Mucosa of descending colon (tissue), 3 donors: ENCODE results near the gene ISG20. TPM values are rescaled to one million over a fixed set of nuclear protein-coding genes. Genes with fewer than 3 reads are reported as not detected.
A peak's percentile ranks its signal among the peaks of the same experiment; 100 is the strongest.

ENCODE experiments used
- ATAC-seq: fragments of 200-7000 bp; cut with Tn5 transposase; one replicate; pipeline ENCODE4 v1.9.1; 2020; ENCODE audit warnings: mild to moderate bottlenecking, moderate library complexity
- DNase-seq, 3 donors: peaks; one replicate each; pipeline ENCODE4 v3.0.0-alpha.2; 2020
- H3K36me3 ChIP-seq: fragments of 200-600 bp; one replicate; pipeline ENCODE4 v1.8.0; 2021; ENCODE audit warnings: low read depth, mild to moderate bottlenecking
- H3K4me1 ChIP-seq: fragments of 200-600 bp; one replicate; pipeline ENCODE4 v1.8.0; 2021; ENCODE audit warnings: low read depth, mild to moderate bottlenecking
- H3K4me3 ChIP-seq: fragments of 200-600 bp; one replicate; pipeline ENCODE4 v1.8.0; 2021; ENCODE audit warnings: mild to moderate bottlenecking
- H3K9me3 ChIP-seq: fragments of 200-600 bp; one replicate; pipeline ENCODE4 v1.8.0; 2021; ENCODE audit warnings: mild to moderate bottlenecking
- intact Hi-C, 2 donors: fragments of 100-400 bp; cut with DNase I in 1 of 2; cut with micrococcal nuclease in 1 of 2; formaldehyde crosslinking; loops; one replicate each; pipeline versions ENCODE4 v1.11.0 to v1.11.1; 2022; cut with DNase I, micrococcal nuclease
- total RNA-seq, 3 donors: library from RNA; stranded (reverse); fragmentation: NEBNext Ultra II Directional in 2 of 3; extraction: Animal tissue kit (Norgen Biotek cat#: 25700) in 2 of 3; gene quantifications; one replicate each; pipeline versions ENCODE4 v1.2.1 to v1.2.4, GENCODE V29; 2021 to 2023
- TF ChIP-seq, protein P1 (sequence below): fragments of 200-600 bp; IDR thresholded peaks from one replicate; pipeline ENCODE4 v1.8.0; 2022; ENCODE audit warnings: antibody characterized with exemption, mild to moderate bottlenecking
- donor health status: DM: no; HTN: no; CAD: no; lungs with moderate emphysema.
- donor health status: DM: no; HTN: no; CAD: no.
- donor health status: DM: no; HTN: yes; CAD: no.

Gene ISG20
- total RNA-seq, 3 donors from 2014 or later, result 32.2 to 69.0 (median 55.4) TPM

- Histone ChIP-seq H3K36me3 (no peaks in the 10 kb centered on the region), H3K4me3 (no peak overlapping the region), H3K4me1 (peaks cover 24% of the 10 kb centered on the region), H3K9me3 (no peaks in the 10 kb centered on the region)
- intact Hi-C loops, result loop anchor here in 1 of 2 donors (10.0 kb wide), 1 partner anchor 183 kb away; no protein-coding TSS in a partner anchor
- DNase-seq (peak in 1 of 3 donors; percentile 1), ATAC-seq (no peak)
- TF ChIP-seq, protein P1, sequence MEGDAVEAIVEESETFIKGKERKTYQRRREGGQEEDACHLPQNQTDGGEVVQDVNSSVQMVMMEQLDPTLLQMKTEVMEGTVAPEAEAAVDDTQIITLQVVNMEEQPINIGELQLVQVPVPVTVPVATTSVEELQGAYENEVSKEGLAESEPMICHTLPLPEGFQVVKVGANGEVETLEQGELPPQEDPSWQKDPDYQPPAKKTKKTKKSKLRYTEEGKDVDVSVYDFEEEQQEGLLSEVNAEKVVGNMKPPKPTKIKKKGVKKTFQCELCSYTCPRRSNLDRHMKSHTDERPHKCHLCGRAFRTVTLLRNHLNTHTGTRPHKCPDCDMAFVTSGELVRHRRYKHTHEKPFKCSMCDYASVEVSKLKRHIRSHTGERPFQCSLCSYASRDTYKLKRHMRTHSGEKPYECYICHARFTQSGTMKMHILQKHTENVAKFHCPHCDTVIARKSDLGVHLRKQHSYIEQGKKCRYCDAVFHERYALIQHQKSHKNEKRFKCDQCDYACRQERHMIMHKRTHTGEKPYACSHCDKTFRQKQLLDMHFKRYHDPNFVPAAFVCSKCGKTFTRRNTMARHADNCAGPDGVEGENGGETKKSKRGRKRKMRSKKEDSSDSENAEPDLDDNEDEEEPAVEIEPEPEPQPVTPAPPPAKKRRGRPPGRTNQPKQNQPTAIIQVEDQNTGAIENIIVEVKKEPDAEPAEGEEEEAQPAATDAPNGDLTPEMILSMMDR, result no peak
These were observed 13.2 kb downstream of the ISG20 start for GRCh38 chr15:88651971-88652370.

GRCh38 chr15:88652456-88653199 is 13.8 kb downstream of the ISG20 start:
- ATAC-seq, result no peak
- H3K36me3 ChIP-seq, result no peaks in the 10 kb centered on the region
- no peak overlapping the region for H3K4me3 ChIP-seq
- intact Hi-C loops, result loop anchor here in 1 of 2 donors (10.0 kb wide), 1 partner anchor 182 kb away; no protein-coding TSS in a partner anchor
- DNase-seq, result peak in 1 of 3 donors; percentile 0
- TF ChIP-seq, protein P1, result no peak
- no peaks in the 10 kb centered on the region for H3K9me3 ChIP-seq
- H3K4me1 ChIP-seq, result peaks cover 17% of the 10 kb centered on the region

DNA sequence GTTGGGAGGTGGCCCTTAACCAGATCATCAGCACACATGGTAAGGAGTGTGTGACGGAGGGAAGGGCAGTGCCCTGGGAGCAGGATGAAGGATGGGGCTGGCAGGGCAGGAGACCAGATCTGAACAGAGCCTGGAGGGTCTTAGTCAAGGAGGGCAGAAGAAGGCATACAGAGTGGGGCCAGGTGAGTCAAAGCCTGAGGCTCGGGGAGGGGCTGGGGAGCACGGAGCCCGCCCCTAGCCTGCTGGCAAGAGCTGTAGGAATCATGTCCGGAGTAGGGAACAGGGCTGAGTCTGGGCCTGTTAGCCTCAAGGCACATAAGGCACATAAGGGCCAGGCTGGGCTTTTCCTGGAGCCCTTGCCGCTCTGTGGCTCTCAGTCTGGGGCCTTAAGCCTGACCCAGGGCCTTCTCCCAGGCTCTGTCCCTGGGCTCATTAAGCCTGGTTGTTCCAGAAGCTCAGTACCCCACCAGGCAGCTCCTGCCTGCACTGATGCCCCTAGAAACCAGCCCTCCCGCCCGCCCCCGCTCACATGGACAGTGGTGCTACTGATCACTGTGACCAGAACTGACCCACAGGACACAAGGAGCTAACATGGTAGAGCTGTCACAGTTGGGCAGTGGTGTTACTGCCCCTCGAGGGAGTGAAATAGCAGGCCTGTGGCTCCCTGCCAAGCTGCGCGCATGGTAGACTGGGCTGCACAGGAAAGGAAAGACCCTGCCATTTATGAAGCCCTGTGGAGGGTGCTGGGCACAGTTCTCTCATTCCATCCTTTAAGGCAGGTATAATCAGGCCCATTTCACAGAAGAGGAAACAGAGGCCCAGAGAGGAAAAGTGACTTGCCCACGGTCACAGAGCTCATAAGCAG is 14.6 kb downstream of the ISG20 start:
- H3K36me3 ChIP-seq, result no peaks in the 10 kb centered on the region
- no peak overlapping the region for H3K4me3 ChIP-seq
- no peaks in the 10 kb centered on the region for H3K9me3 ChIP-seq
- ATAC-seq (no peak), DNase-seq (peak in 1 of 3 donors; percentile 1)
- peaks cover 11% of the 10 kb centered on the region for H3K4me1 ChIP-seq
- intact Hi-C loops, result loop anchor here in 1 of 2 donors (10.0 kb wide), 1 partner anchor 181 kb away; no protein-coding TSS in a partner anchor
- TF ChIP-seq, protein P1, result no peak

DNA sequence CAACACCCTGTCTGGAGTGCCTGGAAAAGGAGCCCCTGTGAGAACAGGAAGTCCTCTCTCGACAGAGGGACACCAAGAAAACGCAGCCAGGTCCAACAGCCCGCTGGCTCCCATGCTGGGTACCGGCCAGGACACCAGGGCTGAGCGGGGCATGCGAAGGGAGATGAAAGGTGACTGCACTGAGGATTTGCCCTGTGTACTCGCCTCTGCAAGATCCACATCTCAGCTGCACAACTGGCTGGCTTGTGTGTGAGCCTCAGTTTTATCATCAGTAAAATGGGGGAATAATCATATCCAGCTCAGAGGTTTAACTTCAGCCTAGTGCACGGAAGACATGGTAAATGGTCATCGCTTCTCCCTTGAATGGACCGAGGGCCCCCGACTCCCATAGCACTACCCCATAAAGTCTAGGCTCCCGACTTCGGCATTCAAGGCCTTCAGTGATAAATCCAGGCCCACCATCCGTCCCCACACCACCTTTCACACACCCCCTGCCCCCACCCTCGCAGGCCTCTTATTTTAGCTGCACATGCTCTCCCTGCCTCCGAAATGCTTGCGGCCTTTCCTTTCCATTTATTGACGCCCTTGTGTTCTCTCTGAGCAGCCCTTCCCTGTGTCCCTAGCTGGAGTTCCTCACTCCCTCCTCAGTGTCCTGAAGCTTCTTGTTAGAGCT is 15.8 kb downstream of the ISG20 start:
- intact Hi-C loops, result loop anchor here in 1 of 2 donors (10.0 kb wide), 1 partner anchor 180 kb away; no protein-coding TSS in a partner anchor
- Histone ChIP-seq H3K4me1 (no peaks in the 10 kb centered on the region), H3K4me3 (no peak overlapping the region), H3K9me3 (no peaks in the 10 kb centered on the region), H3K36me3 (no peaks in the 10 kb centered on the region)
- TF ChIP-seq, protein P1, result no peak
- DNase-seq (no peak), ATAC-seq (no peak)

DNA sequence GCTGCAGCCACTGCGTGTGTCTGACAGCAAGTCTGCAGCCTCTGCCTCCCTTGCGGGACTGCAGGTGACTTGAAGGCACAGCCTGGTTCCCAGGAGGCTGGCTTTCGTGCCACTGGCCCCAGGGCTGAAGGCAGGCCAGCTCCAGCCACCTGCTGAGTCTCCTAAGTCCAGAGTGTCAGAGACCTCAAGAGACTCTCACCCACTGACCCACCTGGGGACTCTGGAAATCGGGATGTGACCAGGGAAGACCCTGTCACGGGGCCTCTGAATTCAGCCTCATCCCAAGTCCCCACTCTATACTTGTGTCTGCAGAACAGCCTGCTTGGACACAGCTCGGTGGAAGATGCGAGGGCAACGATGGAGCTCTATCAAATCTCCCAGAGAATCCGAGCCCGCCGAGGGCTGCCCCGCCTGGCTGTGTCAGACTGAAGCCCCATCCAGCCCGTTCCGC is 16.3 kb downstream of the ISG20 start:
- ATAC-seq (no peak), DNase-seq (no peak)
- TF ChIP-seq, protein P1, result no peak
- no peak overlapping the region for H3K4me3 ChIP-seq
- no peaks in the 10 kb centered on the region for H3K36me3 ChIP-seq
- intact Hi-C loops, result loop anchor here in 1 of 2 donors (10.0 kb wide), 1 partner anchor 180 kb away; no protein-coding TSS in a partner anchor
- H3K9me3 ChIP-seq, result no peaks in the 10 kb centered on the region
- H3K4me1 ChIP-seq, result no peaks in the 10 kb centered on the region
